Skin of body (tissue), 2 donors: ENCODE data around the gene TMEM273. TPM values are rescaled to one million over a fixed set of nuclear protein-coding genes. Genes with fewer than 3 reads are reported as not detected.

Experiments used
- DNase-seq: peaks from one replicate; lab custom pipeline; 2025; lab: John Stamatoyannopoulos, UW
- total RNA-seq: library from RNA; depleted of rRNA; stranded (reverse); fragments of >200 nt; gene quantifications from one replicate; pipeline ENCODE4 v1.2.3, GENCODE V29; 2014

TMEM273 gene
- total RNA-seq, 1 donor from 2014 or later = 12.0 TPM

GRCh38 chr10:49164559-49165188, 23.5 kb downstream of the TMEM273 start:
- no peak for DNase-seq

- DNase-seq = no peak
Measured at GRCh38 chr10:49163741-49164140, 24.4 kb downstream of the TMEM273 start.

GRCh38 chr10:49162761-49163310, 25.4 kb downstream of the TMEM273 start:
- DNase-seq = no peak

GRCh38 chr10:49162063-49162462, 26.1 kb downstream of the TMEM273 start:
- DNase-seq = no peak

GRCh38 chr10:49161411-49161997, 26.7 kb downstream of the TMEM273 start:
- DNase-seq = peak; percentile 36

GRCh38 chr10:49160814-49161213, 27.4 kb downstream of the TMEM273 start:
- DNase-seq = no peak

- no peak for DNase-seq
Measured at GRCh38 chr10:49160110-49160509, 28.1 kb downstream of the TMEM273 start.

GRCh38 chr10:49158915-49159314, 29.3 kb downstream of the TMEM273 start:
- no peak for DNase-seq

- no peak for DNase-seq
Measured at GRCh38 chr10:49158404-49158803, 29.8 kb downstream of the TMEM273 start.

- no peak for DNase-seq
Measured at GRCh38 chr10:49157229-49157628, 31.0 kb downstream of the TMEM273 start.

GRCh38 chr10:49154641-49155040, 33.5 kb downstream of the TMEM273 start:
- DNase-seq = no peak

GRCh38 chr10:49153971-49154370, 34.2 kb downstream of the TMEM273 start:
- DNase-seq = no peak

GRCh38 chr10:49153115-49153514, 35.1 kb downstream of the TMEM273 start:
- no peak for DNase-seq

- DNase-seq = no peak
Measured at GRCh38 chr10:49152663-49153062, 35.5 kb downstream of the TMEM273 start.

GRCh38 chr10:49152037-49152436, 36.2 kb downstream of the TMEM273 start:
- no peak for DNase-seq

- DNase-seq = no peak
Measured at GRCh38 chr10:49151481-49151880, 36.7 kb downstream of the TMEM273 start.

- DNase-seq = peak; percentile 4
Measured at GRCh38 chr10:49151025-49151445, 37.2 kb downstream of the TMEM273 start.

- DNase-seq = no peak
Measured at GRCh38 chr10:49150426-49150825, 37.8 kb downstream of the TMEM273 start.

GRCh38 chr10:49149881-49150280, 38.3 kb downstream of the TMEM273 start:
- no peak for DNase-seq

- peak; percentile 93 for DNase-seq
Measured at GRCh38 chr10:49144058-49144720, 44.0 kb downstream of the TMEM273 start.

GRCh38 chr10:49143249-49143648, 44.9 kb downstream of the TMEM273 start:
- DNase-seq = no peak

GRCh38 chr10:49141541-49142332, 46.5 kb downstream of the TMEM273 start:
- DNase-seq = peak; percentile 30
